Sigmoid colon (tissue), 4 donors: Measurements from ENCODE around the gene MBNL1.

ENCODE experiments used
- EP300 ChIP-seq, 4 donors: sonication (generic); formaldehyde crosslinking; IDR thresholded peaks; one replicate each; pipeline ENCODE4 v1.6.1; 2017; ENCODE audit warnings: antibody characterized with exemption in 4 of 4
- POLR2A ChIP-seq, 2 donors: fragments of 450-650 bp; IDR thresholded peaks; one replicate each; pipeline ENCODE4 v1.6.1; 2016; ENCODE audit warnings: antibody characterized with exemption in 2 of 2, mild to moderate bottlenecking in 2 of 2, moderate library complexity in 2 of 2

DNA sequence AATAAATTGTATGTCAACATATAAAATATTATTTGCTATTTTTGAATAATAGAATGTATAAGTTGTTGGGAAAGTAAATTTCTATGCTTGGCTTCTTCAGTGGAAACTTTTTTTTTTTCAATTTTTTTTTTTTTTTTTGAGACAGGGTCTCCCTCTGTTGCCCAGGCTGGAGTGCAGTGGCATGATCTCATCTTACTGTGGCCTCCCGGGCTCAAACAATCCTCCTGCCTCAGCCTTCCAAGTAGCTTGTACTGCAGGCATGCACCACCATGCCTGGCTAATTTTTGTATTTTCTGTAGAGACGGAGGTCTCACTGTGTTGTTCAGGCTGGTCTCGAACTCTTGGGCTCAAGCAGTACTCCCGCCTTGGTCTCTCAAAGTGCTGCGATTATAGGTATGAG is 16.8 kb downstream of the MBNL1 start:
- no peak for TF ChIP-seq EP300 (IDR thresholded peaks at IDR 0.05)
- no peak for TF ChIP-seq POLR2A (IDR thresholded peaks at IDR 0.05)
